NCI-H2196 (cell line): ENCODE measurements around the gene SPANXN1.
A peak's percentile ranks its signal among the peaks of the same experiment; 100 is the strongest.
"Not testable (repeated sequence)": the region's sequence is repeated elsewhere in the genome, so short reads cannot be mapped to it uniquely, and the experiment has no call there.

Experiments
- DNase-seq: peaks from one replicate; lab custom pipeline; 2025; ENCODE audit not compliant: unreplicated experiment; lab: John Stamatoyannopoulos, UW

Gene SPANXN1, protein sequence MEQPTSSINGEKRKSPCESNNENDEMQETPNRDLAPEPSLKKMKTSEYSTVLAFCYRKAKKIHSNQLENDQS

DNA sequence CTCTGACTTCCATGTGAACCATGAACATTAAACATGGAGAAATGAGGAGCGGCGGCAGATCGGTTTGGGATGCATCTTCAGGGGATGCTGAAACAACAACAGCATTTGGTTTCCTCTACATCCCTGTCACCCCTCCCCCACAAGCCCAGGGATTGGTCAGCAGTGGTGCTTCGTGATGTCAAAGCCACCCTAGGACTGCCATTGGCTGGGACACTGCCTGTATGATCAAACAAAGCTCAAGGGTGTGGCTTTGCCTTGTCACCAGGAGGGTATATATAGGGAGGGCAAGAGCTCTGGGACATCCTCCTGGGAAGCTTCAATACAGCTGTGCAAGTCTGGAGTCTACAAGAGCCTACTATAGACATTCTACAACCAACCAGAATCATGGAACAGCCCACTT, at the start of gene SPANXN1:
Gene SPANXN1 (plus strand): TSS at position 301 of the 400 bp plus-strand sequence. CDS start 84 bp downstream, at position 385.
- DNase-seq, result not testable (repeated sequence)

DNA sequence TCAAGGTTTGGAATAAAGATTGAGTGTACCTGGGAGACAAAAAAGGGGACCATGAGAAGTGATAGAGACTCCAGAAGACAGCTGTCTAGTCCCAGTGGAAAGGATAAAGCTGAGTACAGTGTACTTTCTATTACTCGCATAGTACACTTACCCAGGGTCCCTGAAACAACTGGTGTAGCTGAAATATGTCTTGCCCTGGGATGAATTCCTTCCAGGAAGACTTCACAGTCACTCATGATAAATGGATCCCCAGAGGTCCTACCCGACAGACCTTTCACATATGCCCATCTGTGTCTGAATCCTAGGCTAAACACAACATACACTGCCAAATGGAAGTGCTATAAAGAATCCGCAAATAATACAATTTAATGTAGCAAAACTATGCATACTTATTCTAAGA, 48.2 kb upstream of the SPANXN1 start:
- DNase-seq, result no peak

DNA sequence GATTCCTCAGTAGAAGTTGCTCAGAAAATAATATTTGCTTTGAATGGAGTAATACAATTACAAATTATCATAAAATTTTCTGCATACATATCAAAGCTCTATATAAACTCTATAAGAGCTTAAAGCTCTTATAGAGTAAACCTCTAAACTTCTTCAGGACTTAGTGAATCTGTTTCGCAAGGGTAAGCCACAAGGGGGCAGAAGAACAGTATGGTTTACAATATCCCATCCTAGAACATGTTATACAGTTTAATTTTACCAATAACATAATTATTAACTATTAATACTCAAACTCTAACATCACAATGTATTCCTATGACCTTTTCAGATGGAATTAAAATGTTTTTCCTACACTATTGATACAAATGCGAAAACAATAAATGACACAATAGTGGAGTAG, 33.8 kb upstream of the SPANXN1 start:
- DNase-seq, result peak; percentile 1

DNA sequence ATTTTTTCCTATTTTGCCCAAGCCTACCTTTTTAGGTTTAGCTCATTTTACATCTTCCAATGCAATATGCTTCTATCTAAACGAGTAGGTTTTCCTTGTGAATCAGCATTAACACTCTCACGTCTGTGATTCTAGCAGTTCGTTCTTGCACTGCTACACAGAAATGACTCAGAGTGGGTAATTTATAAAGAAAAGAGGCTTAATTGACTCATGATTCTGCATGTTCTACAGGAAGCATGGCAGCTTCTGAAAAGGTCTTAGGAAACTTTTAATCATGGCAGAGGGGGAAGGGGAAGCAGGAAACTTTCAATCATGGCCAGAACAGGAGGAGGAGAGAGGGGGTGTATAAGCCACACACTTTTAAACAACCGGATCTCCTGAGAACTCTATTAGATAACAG, 44.9 kb downstream of the SPANXN1 start:
- DNase-seq, result no peak
